HG02970 (cell line): ENCODE results near the gene TOM1L2.

ENCODE experiments used
- ATAC-seq: cut with Tn5 transposase; IDR thresholded peaks from one replicate; pipeline ENCODE4 v1.9.1; 2021; ENCODE audit warnings: mild to moderate bottlenecking, moderate library complexity, moderate number of reproducible peaks; ENCODE audit not compliant: unreplicated experiment, low FRiP score

Gene TOM1L2

GRCh38 chr17:17884391-17885357 lies 87.5 kb downstream of the TOM1L2 start:
- no peak for ATAC-seq

GRCh38 chr17:17883801-17884200 lies 88.4 kb downstream of the TOM1L2 start:
- no peak for ATAC-seq

- no peak for ATAC-seq
These were observed 90.1 kb downstream of the TOM1L2 start for GRCh38 chr17:17882082-17882581.

GRCh38 chr17:17880577-17881196 lies 91.5 kb downstream of the TOM1L2 start:
- ATAC-seq, result no peak

- ATAC-seq, result no peak
These were observed 94.5 kb downstream of the TOM1L2 start for GRCh38 chr17:17877529-17878358.

GRCh38 chr17:17876959-17877528 lies 95.2 kb downstream of the TOM1L2 start:
- ATAC-seq, result no peak

GRCh38 chr17:17874478-17874877 lies 97.7 kb downstream of the TOM1L2 start:
- ATAC-seq, result no peak

GRCh38 chr17:17873450-17873991 lies 98.7 kb downstream of the TOM1L2 start:
- ATAC-seq, result no peak

- no peak for ATAC-seq
These were observed 99.5 kb downstream of the TOM1L2 start for GRCh38 chr17:17872547-17873345.

- ATAC-seq, result no peak
These were observed 100.3 kb downstream of the TOM1L2 start for GRCh38 chr17:17871913-17872312.

- no peak for ATAC-seq
These were observed 102.0 kb downstream of the TOM1L2 start for GRCh38 chr17:17870247-17870646.

- no peak for ATAC-seq
These were observed 103.3 kb downstream of the TOM1L2 start for GRCh38 chr17:17868641-17869522.

GRCh38 chr17:17866897-17867296 lies 105.3 kb downstream of the TOM1L2 start:
- ATAC-seq, result no peak

GRCh38 chr17:17866425-17866824 lies 105.8 kb downstream of the TOM1L2 start:
- ATAC-seq, result no peak

GRCh38 chr17:17865035-17865434 lies 107.2 kb downstream of the TOM1L2 start:
- ATAC-seq, result no peak

- no peak for ATAC-seq
These were observed 111.5 kb downstream of the TOM1L2 start for GRCh38 chr17:17860766-17861107.

GRCh38 chr17:17859909-17860765 lies 112.1 kb downstream of the TOM1L2 start:
- ATAC-seq, result no peak
